PFSK-1 (cell line): Measurements from ENCODE around the gene MAP1B. TPM values are rescaled to one million over a fixed set of nuclear protein-coding genes. Genes with fewer than 3 reads are reported as not detected.

Source experiments
- FOXP2 ChIP-seq: optimal IDR thresholded peaks from 2 replicates; pipeline ENCODE3; 2011; ENCODE audit warnings: borderline replicate concordance, control low read depth, inconsistent platforms; ENCODE audit not compliant: insufficient read depth; ENCODE audit errors: extremely low read length, extremely low read depth
- POLR2AphosphoS5 ChIP-seq: IDR thresholded peaks from 2 replicates; pipeline ENCODE4 v1.6.1; 2012; ENCODE audit warnings: low read depth, mild to moderate bottlenecking, control low read depth, low read length, moderate library complexity
- SIN3A ChIP-seq: IDR thresholded peaks from 2 replicates; pipeline ENCODE4 v1.6.1; 2012; ENCODE audit warnings: mild to moderate bottlenecking, low read length, moderate library complexity, borderline replicate concordance; ENCODE audit not compliant: insufficient read depth
- TAF1 ChIP-seq: IDR thresholded peaks from 2 replicates; pipeline ENCODE4 v1.6.1; 2012; ENCODE audit warnings: low read length, control low read depth, borderline replicate concordance; ENCODE audit not compliant: insufficient read depth
- polyA plus RNA-seq: library from polyadenylated mRNA; unstranded; fragments of >200 nt; gene quantifications from one replicate; pipeline ENCODE4 v1.2.1, GENCODE V29; 2012; ENCODE audit warnings: low read depth, missing spikeins; ENCODE audit not compliant: insufficient read length
- TF ChIP-seq, protein P1 (sequence below), 2 experiments: IDR thresholded peaks; 2 replicates each; pipeline versions ENCODE4 v1.6.1 to v1.8.0; 2011 to 2012; ENCODE audit warnings: low read depth in 2 of 2, low read length in 2 of 2, control low read depth in 1 of 2, inconsistent platforms in 1 of 2, mild to moderate bottlenecking in 1 of 2, moderate library complexity in 1 of 2; ENCODE audit not compliant: insufficient read depth in 1 of 2

The MAP1B gene
- polyA plus RNA-seq = 24.5 TPM

DNA sequence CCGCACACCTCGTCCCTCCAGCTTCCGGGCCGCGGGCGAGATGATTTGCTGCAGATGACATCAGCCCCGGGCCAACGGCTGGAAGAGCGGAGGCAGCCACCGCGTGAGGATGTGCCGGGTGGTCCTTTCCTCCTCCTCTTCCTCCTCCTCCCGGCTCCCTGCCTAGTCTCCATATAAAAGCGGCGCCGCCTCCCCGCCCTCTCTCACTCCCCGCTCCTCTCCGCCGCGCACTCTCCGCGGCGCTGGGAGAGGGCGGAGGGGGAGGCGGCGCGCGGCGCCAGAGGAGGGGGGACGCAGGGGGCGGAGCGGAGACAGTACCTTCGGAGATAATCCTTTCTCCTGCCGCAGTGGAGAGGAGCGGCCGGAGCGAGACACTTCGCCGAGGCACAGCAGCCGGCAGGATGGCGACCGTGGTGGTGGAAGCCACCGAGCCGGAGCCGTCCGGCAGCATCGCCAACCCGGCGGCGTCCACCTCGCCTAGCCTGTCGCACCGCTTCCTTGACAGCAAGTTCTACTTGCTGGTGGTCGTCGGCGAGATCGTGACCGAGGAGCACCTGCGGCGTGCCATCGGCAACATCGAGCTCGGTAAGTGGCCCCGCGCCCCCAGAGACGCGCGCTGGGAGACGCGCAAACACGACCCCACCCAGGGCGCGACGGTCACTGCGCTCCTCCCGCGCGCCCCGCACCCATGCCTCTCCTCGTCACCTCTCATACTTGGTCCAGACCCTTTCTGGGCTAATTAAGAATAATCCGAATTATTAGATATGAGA, at the start of gene MAP1B:
TSS of gene MAP1B (plus strand) at position 345 of the 770 bp plus-strand sequence. CDS start at position 402, 57 bp downstream.
- TF ChIP-seq, protein P1, sequence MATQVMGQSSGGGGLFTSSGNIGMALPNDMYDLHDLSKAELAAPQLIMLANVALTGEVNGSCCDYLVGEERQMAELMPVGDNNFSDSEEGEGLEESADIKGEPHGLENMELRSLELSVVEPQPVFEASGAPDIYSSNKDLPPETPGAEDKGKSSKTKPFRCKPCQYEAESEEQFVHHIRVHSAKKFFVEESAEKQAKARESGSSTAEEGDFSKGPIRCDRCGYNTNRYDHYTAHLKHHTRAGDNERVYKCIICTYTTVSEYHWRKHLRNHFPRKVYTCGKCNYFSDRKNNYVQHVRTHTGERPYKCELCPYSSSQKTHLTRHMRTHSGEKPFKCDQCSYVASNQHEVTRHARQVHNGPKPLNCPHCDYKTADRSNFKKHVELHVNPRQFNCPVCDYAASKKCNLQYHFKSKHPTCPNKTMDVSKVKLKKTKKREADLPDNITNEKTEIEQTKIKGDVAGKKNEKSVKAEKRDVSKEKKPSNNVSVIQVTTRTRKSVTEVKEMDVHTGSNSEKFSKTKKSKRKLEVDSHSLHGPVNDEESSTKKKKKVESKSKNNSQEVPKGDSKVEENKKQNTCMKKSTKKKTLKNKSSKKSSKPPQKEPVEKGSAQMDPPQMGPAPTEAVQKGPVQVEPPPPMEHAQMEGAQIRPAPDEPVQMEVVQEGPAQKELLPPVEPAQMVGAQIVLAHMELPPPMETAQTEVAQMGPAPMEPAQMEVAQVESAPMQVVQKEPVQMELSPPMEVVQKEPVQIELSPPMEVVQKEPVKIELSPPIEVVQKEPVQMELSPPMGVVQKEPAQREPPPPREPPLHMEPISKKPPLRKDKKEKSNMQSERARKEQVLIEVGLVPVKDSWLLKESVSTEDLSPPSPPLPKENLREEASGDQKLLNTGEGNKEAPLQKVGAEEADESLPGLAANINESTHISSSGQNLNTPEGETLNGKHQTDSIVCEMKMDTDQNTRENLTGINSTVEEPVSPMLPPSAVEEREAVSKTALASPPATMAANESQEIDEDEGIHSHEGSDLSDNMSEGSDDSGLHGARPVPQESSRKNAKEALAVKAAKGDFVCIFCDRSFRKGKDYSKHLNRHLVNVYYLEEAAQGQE (IDR thresholded peaks at IDR 0.05; ENCODE audit: insufficient read depth in 1 of 2, low read depth in 2 of 2, low read length in 2 of 2) = no peak
- TF ChIP-seq FOXP2 = peak; percentile 76
- peak; percentile 59; the same call in 1 of the 2 replicates for TF ChIP-seq POLR2AphosphoS5

- TF ChIP-seq POLR2AphosphoS5 = no peak
- no peak for TF ChIP-seq TAF1
- TF ChIP-seq SIN3A = no peak
- TF ChIP-seq, protein P1 (IDR thresholded peaks at IDR 0.05; ENCODE audit: insufficient read depth in 1 of 2, low read depth in 2 of 2, low read length in 2 of 2) = no peak
- TF ChIP-seq FOXP2 = no peak
Observed at GRCh38 chr5:72057816-72058215, 49.5 kb upstream of the MAP1B start.

DNA sequence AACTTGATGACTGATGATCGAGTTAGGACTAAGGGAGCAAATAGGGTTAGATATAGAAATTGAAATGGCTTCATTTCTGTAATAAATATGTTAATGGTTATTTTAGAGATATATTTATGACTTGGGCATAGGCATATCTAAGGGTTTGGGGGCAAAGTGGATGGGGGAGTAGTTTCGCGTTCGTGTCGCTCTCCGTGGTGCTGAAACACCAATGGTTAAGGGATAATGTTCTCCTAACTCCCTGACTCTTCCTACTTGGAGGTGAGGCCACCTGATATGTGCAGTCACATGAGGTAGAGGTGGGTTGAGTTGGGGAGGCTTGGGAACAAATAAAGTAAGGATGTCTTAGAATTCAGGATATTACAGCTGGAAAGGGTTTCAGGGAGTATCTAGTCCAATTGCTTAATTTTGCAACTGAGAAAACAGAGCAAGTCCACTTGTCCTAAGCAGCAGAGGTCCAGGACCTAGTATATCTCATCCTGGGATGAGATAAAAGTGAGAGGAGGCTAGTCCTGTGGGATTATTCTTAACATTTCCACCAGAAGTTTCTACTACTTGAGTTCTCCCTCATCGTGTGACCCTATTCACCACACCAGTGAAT, 44.0 kb upstream of the MAP1B start:
- no peak for TF ChIP-seq POLR2AphosphoS5
- TF ChIP-seq, protein P1 (IDR thresholded peaks at IDR 0.05; ENCODE audit: insufficient read depth in 1 of 2, low read depth in 2 of 2, low read length in 2 of 2) = peak; percentile 93 to 97

GRCh38 chr5:72064801-72065570, 42.3 kb upstream of the MAP1B start:
- TF ChIP-seq TAF1 (no peak), FOXP2 (no peak), SIN3A (no peak), POLR2AphosphoS5 (no peak)
- TF ChIP-seq, protein P1 (IDR thresholded peaks at IDR 0.05; ENCODE audit: insufficient read depth in 1 of 2, low read depth in 2 of 2, low read length in 2 of 2) = no peak
